HCT116 (cell line): ENCODE data around the gene TMCO1. TPM values are rescaled to one million over a fixed set of nuclear protein-coding genes. Genes with fewer than 3 reads are reported as not detected.

Experiments used
- ATAC-seq: fragments of 200-7000 bp; cut with Tn5 transposase; 2 replicates; pipeline ENCODE4 v1.9.1; 2020; ENCODE audit warnings: mild to moderate bottlenecking, moderate library complexity
- BruUV-seq: library from RNA; stranded (reverse); fragments of 400-500 nt; replicated peaks from 2 replicates; lab custom pipeline; 2021; lab: Mats Ljungman, UMichigan
- CTCF ChIA-PET: fragments of 300-600 bp; sonication (Branson Sonifier 250); formaldehyde crosslinking; loops from one replicate; lab custom pipeline; 2021; ENCODE audit warnings: antibody characterized with exemption; lab: Charles Lee
- POLR2A ChIA-PET: fragments of 300-600, 350-600 bp; sonication (Branson Sonifier 250); formaldehyde crosslinking; loops from one replicate; lab custom pipeline; 2021; ENCODE audit warnings: antibody characterized with exemption; lab: Charles Lee
- RAD21 ChIA-PET, 2 experiments: fragments of 300-600 bp; sonication (Branson Sonifier 250); formaldehyde crosslinking; loops; one replicate each; lab custom pipeline; 2023; ENCODE audit warnings: low total read pairs in 2 of 2; ENCODE audit not compliant: uncharacterized antibody in 2 of 2, unreplicated experiment in 2 of 2, low non-redundant PET in 1 of 2; lab: Charles Lee
- DNase-seq: peaks from one replicate; pipeline ENCODE4 v3.0.0-alpha.2; 2010; ENCODE audit warnings: low read depth, low spot score
- H2AFZ ChIP-seq: fragments of 200-600 bp; shearing (Covaris generic), sonication (generic); 2 replicates; pipeline ENCODE4 v1.6.1; 2017; ENCODE audit warnings: low read depth, mixed run types, mixed read lengths, antibody characterized with exemption, low read length; ENCODE audit not compliant: poor library complexity, severe bottlenecking
- H3K27ac ChIP-seq: 2 replicates; pipeline ENCODE4 v1.5.1; 2012; ENCODE audit warnings: low read depth, low read length
- H3K27me3 ChIP-seq: fragments of 200-600 bp; sonication (generic); 2 replicates; pipeline ENCODE4 v1.6.1; 2016; ENCODE audit warnings: mixed run types, low read length, mixed read lengths; ENCODE audit not compliant: insufficient read depth
- H3K36me3 ChIP-seq, 2 experiments: fragments of 200-500 bp in 1 of 2; fragments of 200-600 bp in 1 of 2; sonication (Bioruptor generic) in 1 of 2; sonication (generic) in 1 of 2; 2 replicates each; pipeline versions ENCODE4 v1.5.1 to v1.6.1; 2014 to 2016; ENCODE audit warnings: low read length in 2 of 2, inconsistent platforms in 1 of 2, mixed read lengths in 1 of 2, mixed run types in 1 of 2; ENCODE audit not compliant: insufficient read depth in 2 of 2, control insufficient read depth in 1 of 2
- H3K4me1 ChIP-seq, 2 experiments: fragments of 200-600 bp in 1 of 2; sonication (generic) in 1 of 2; 2 replicates each; pipeline versions ENCODE4 v1.5.1 to v1.6.1; 2012 to 2017; ENCODE audit warnings: low read length in 2 of 2, inconsistent platforms in 1 of 2, mild to moderate bottlenecking in 1 of 2, mixed read lengths in 1 of 2, mixed run types in 1 of 2, moderate library complexity in 1 of 2; ENCODE audit not compliant: insufficient read depth in 2 of 2, control insufficient read depth in 1 of 2
- H3K4me2 ChIP-seq: fragments of 200-600 bp; sonication (generic); 2 replicates; pipeline ENCODE4 v1.6.1; 2017; ENCODE audit warnings: mixed run types, low read length, mixed read lengths
- H3K4me3 ChIP-seq, 2 experiments: fragments of 200-600 bp in 1 of 2; sonication (generic) in 1 of 2; replicated peaks in 1 of 2; 2 replicates each; pipeline ENCODE4 v1.5.1; 2011 to 2016; ENCODE audit warnings: low read length in 2 of 2, control low read depth in 1 of 2, low read depth in 1 of 2, mild to moderate bottlenecking in 1 of 2, mixed read lengths in 1 of 2, mixed run types in 1 of 2
- H3K79me2 ChIP-seq: fragments of 200-600 bp; sonication (generic); 2 replicates; pipeline ENCODE4 v1.6.1; 2017; ENCODE audit warnings: mild to moderate bottlenecking, mixed run types, low read length, moderate library complexity, mixed read lengths; ENCODE audit not compliant: insufficient read depth
- H3K9ac ChIP-seq: fragments of 200-600 bp; sonication (generic); 2 replicates; pipeline ENCODE4 v1.6.1; 2016; ENCODE audit warnings: low read length, mixed read lengths
- H3K9me2 ChIP-seq: fragments of 200-600 bp; sonication (generic), shearing (Covaris generic); 2 replicates; pipeline ENCODE4 v1.6.1; 2017; ENCODE audit warnings: mixed run types, mild to moderate bottlenecking, moderate library complexity; ENCODE audit not compliant: insufficient read depth
- H3K9me3 ChIP-seq, 2 experiments: fragments of 200-500 bp in 1 of 2; fragments of 200-600 bp in 1 of 2; sonication (Bioruptor generic) in 1 of 2; sonication (generic) in 1 of 2; 2 replicates each; pipeline ENCODE4 v1.6.1; 2014 to 2017; ENCODE audit warnings: low read length in 2 of 2, mixed read lengths in 2 of 2, inconsistent platforms in 1 of 2, low read depth in 1 of 2, mild to moderate bottlenecking in 1 of 2, mixed run types in 1 of 2, moderate library complexity in 1 of 2; ENCODE audit not compliant: control insufficient read depth in 1 of 2, insufficient read depth in 1 of 2
- H4K20me1 ChIP-seq: fragments of 200-600 bp; sonication (generic), shearing (Covaris generic); 2 replicates; pipeline ENCODE4 v1.6.1; 2017; ENCODE audit warnings: mixed run types, mild to moderate bottlenecking, moderate library complexity; ENCODE audit not compliant: insufficient read depth
- CBX3 ChIP-seq: IDR thresholded peaks from 2 replicates; pipeline ENCODE4 v1.6.1; 2012; ENCODE audit warnings: low read depth
- CEBPB ChIP-seq: IDR thresholded peaks from 2 replicates; pipeline ENCODE4 v1.6.1; 2012; ENCODE audit warnings: low read depth
- CTCF ChIP-seq, 3 experiments: fragments of 200-600 bp in 1 of 3; sonication (generic) in 1 of 3; IDR thresholded peaks in 2 of 3; conservative IDR thresholded peaks in 1 of 3; 2 replicates each; pipeline ENCODE4 v1.5.1; 2012 to 2017; ENCODE audit warnings: low read depth in 2 of 3, low read length in 2 of 3, antibody characterized with exemption in 1 of 3, borderline replicate concordance in 1 of 3, control low read depth in 1 of 3, mild to moderate bottlenecking in 1 of 3, mixed read lengths in 1 of 3, mixed run types in 1 of 3, moderate library complexity in 1 of 3; ENCODE audit not compliant: insufficient read depth in 1 of 3
- EGR1 ChIP-seq: IDR thresholded peaks from 2 replicates; pipeline ENCODE4 v1.6.1; 2012; ENCODE audit warnings: low read depth
- ELF1 ChIP-seq: IDR thresholded peaks from 2 replicates; pipeline ENCODE4 v1.6.1; 2012; ENCODE audit warnings: low read depth, borderline replicate concordance
- EZH2 ChIP-seq: fragments of 200-600 bp; sonication (generic); IDR thresholded peaks from 2 replicates; pipeline ENCODE4 v1.6.1; 2017; ENCODE audit warnings: antibody characterized with exemption, mixed run types
- EZH2phosphoT487 ChIP-seq: fragments of 200-600 bp; IDR thresholded peaks from 2 replicates; pipeline ENCODE4 v1.6.1; 2018; ENCODE audit warnings: antibody characterized with exemption, borderline replicate concordance
- JUND ChIP-seq: IDR thresholded peaks from 2 replicates; pipeline ENCODE4 v1.6.1; 2012
- MAX ChIP-seq: IDR thresholded peaks from 2 replicates; pipeline ENCODE4 v1.6.1; 2012
- POLR2A ChIP-seq: IDR thresholded peaks from 2 replicates; pipeline ENCODE4 v1.7.0; 2011; ENCODE audit warnings: borderline replicate concordance; ENCODE audit not compliant: insufficient read depth, insufficient read length; ENCODE audit errors: extremely low read depth
- POLR2AphosphoS5 ChIP-seq: IDR thresholded peaks from 2 replicates; pipeline ENCODE4 v1.6.1; 2011; ENCODE audit warnings: mild to moderate bottlenecking, low read depth, low read length, moderate library complexity
- REST ChIP-seq: IDR thresholded peaks from 2 replicates; pipeline ENCODE4 v1.6.1; 2012; ENCODE audit warnings: low read depth
- SIN3A ChIP-seq: IDR thresholded peaks from 2 replicates; pipeline ENCODE4 v1.6.1; 2012; ENCODE audit warnings: low read depth
- SP1 ChIP-seq: IDR thresholded peaks from 2 replicates; pipeline ENCODE4 v1.6.1; 2012; ENCODE audit warnings: low read depth
- SRF ChIP-seq: IDR thresholded peaks from 2 replicates; pipeline ENCODE4 v1.6.1; 2012; ENCODE audit warnings: low read depth
- YY1 ChIP-seq: IDR thresholded peaks from 2 replicates; pipeline ENCODE4 v1.6.1; 2011; ENCODE audit warnings: low read length, low read depth, moderate library complexity, mild to moderate bottlenecking; ENCODE audit not compliant: insufficient replicate concordance; ENCODE audit errors: extremely low read depth
- ZBTB33 ChIP-seq: IDR thresholded peaks from 2 replicates; pipeline ENCODE4 v1.6.1; 2011; ENCODE audit warnings: mild to moderate bottlenecking, low read length, moderate library complexity; ENCODE audit not compliant: insufficient replicate concordance; ENCODE audit errors: extremely low read depth
- ZFX ChIP-seq: fragments of 450-650 bp; IDR thresholded peaks from 2 replicates; pipeline ENCODE4 v1.6.1; 2017
- intact Hi-C: fragments of 100-400 bp; cut with micrococcal nuclease; formaldehyde crosslinking; loops from 2 replicates; pipeline ENCODE4 v1.10.0; 2022
- total RNA-seq: library from RNA; stranded (reverse); gene quantifications from one replicate; pipeline ENCODE4 v1.2.1, GENCODE V29; 2021; ENCODE audit not compliant: unreplicated experiment

TMCO1 gene
- total RNA-seq, 1 experiment from 2014 or later = 61.2 TPM

- no peaks in the 10 kb centered on the region for H3K9me3 ChIP-seq
- BruUV-seq = no TSS peak
- no peaks in the 10 kb centered on the region for H3K36me3 ChIP-seq
- H3K4me2 ChIP-seq = peak within 1 kb of the TSS; percentile 75
- peak within 1 kb of the TSS; percentile 75 for H3K9ac ChIP-seq
- peak within 1 kb of the TSS; percentile 97 for H3K27ac ChIP-seq
- peak within 1 kb of the TSS; percentile 66 for H2AFZ ChIP-seq
- POLR2A ChIA-PET = interaction anchor here (0.5 to 1.3 kb wide), 4 partner anchors 11 to 100 kb away, joined by 3 read pairs; no protein-coding TSS in a partner anchor
- ATAC-seq (peak; percentile 93), DNase-seq (peak; percentile 65)
- no peaks in the 10 kb centered on the region for H4K20me1 ChIP-seq
- peak within 1 kb of the TSS; percentile 72 to 92 for H3K4me3 ChIP-seq
- CTCF ChIA-PET = interaction anchor here (0.9 to 1.4 kb wide), 14 partner anchors 11 to 227 kb away, joined by 3 to 6 read pairs (median 4); no protein-coding TSS in a partner anchor
- H3K79me2 ChIP-seq = peaks cover 34% of the 10 kb centered on the region
- H3K4me1 ChIP-seq = peaks cover 12 to 23% of the 10 kb centered on the region in 2 experiments
- intact Hi-C loops = loop anchor here (5.0 kb wide), 2 partner anchors 66 to 96 kb away; partner anchors contain the start of gene MGST3
- H3K9me2 ChIP-seq = no peaks in the 10 kb centered on the region
- RAD21 ChIA-PET = interaction anchor here in 1 of 2 experiments (0.8 kb wide), 1 partner anchor 174 kb away, joined by 3 read pairs; no protein-coding TSS in a partner anchor
- no peaks in the 10 kb centered on the region for H3K27me3 ChIP-seq
- TF ChIP-seq YY1 = peak; percentile 48
- TF ChIP-seq ZFX = peak; percentile 90
- TF ChIP-seq SIN3A = peak; percentile 67
- TF ChIP-seq MAX = peak; percentile 47; the same call in 1 of the 2 replicates
- TF ChIP-seq SP1 = 0 out of 2 replicates have a peak, but pooled peaks have one; percentile 31
- peak; percentile 81 for TF ChIP-seq POLR2A
- TF ChIP-seq CTCF (IDR thresholded peaks at IDR 0.05 in 2 of 3, conservative IDR thresholded peaks at IDR 0.05 in 1 of 3; ENCODE audit: borderline replicate concordance in 1 of 3, insufficient read depth in 1 of 3, low read depth in 2 of 3, low read length in 2 of 3) = peak in 2 of 3 experiments; percentile 38 to 45; a peak in 5 of 6 replicates
- TF ChIP-seq CBX3 = no peak
- TF ChIP-seq REST = no peak
- no peak for TF ChIP-seq ZBTB33
- no peak for TF ChIP-seq ELF1
- TF ChIP-seq JUND = no peak
- no peak for TF ChIP-seq CEBPB
- no peak for TF ChIP-seq SRF
- TF ChIP-seq POLR2AphosphoS5 = peak; percentile 94
- TF ChIP-seq EZH2 = no peak
- no peak for TF ChIP-seq EZH2phosphoT487
- TF ChIP-seq EGR1 = no peak
These were observed 70.5 kb downstream of the TMCO1 start, which contains the start of gene ALDH9A1 for GRCh38 chr1:165697881-165698760. ALDH9A1 (minus strand) TSS chr1:165698562; CDS start chr1:165698558, 4 bp downstream.
